Measurements from ENCODE around the gene EAF1. TPM values are rescaled to one million over a fixed set of nuclear protein-coding genes. Genes with fewer than 3 reads are reported as not detected.
"Not testable (repeated sequence)": the region's sequence is repeated elsewhere in the genome, so short reads cannot be mapped to it uniquely, and the experiment has no call there.

EAF1 gene
- polyA plus RNA-seq, 1 donor from 2014 or later = 45.4 TPM

GRCh38 chr3:15409774-15410173 is 17.6 kb upstream of the EAF1 start:
- Histone ChIP-seq H3K9ac (ENCODE audit: low read length) (no peak overlapping the region), H3K27me3 (ENCODE audit: insufficient read depth, low read depth, low read length) (no peaks in the 10 kb centered on the region), H3K79me2 (replicated peaks; ENCODE audit: insufficient read depth, low read length) (no peaks in the 10 kb centered on the region), H3K27ac (ENCODE audit: low read length) (no peak overlapping the region), H4K20me1 (ENCODE audit: insufficient read depth) (no peaks in the 10 kb centered on the region), H3K4me3 (ENCODE audit: low read length) (no peak overlapping the region), H3K9me3 (ENCODE audit: low read length) (no peaks in the 10 kb centered on the region), H3K4me2 (ENCODE audit: low read length) (no peak overlapping the region), H3K36me3 (ENCODE audit: insufficient read depth, low read length) (peaks cover 8% of the 10 kb centered on the region), H3K9me2 (ENCODE audit: insufficient read depth, low read length) (no peaks in the 10 kb centered on the region), H3F3A (ENCODE audit: insufficient read depth, low read length, poor library complexity, severe bottlenecking) (no peaks in the 10 kb centered on the region), H2AFZ (ENCODE audit: low read depth, low read length) (no peak overlapping the region)
- TF ChIP-seq MXI1 (conservative IDR thresholded peaks at IDR 0.05; ENCODE audit: poor library complexity, severe bottlenecking) (no peak), REST (IDR thresholded peaks at IDR 0.05; ENCODE audit: borderline replicate concordance) (no peak), POLR2AphosphoS5 (IDR thresholded peaks at IDR 0.05) (no peak), TAF1 (IDR thresholded peaks at IDR 0.05; ENCODE audit: low read depth) (no peak), SMC3 (conservative IDR thresholded peaks at IDR 0.05; ENCODE audit: poor library complexity) (no peak), EZH2 (IDR thresholded peaks at IDR 0.05; ENCODE audit: borderline replicate concordance, insufficient read depth, low read length, poor library complexity, severe bottlenecking) (no peak), EP300 (conservative IDR thresholded peaks at IDR 0.05; ENCODE audit: poor library complexity, severe bottlenecking) (no peak), RAD21 (conservative IDR thresholded peaks at IDR 0.05) (no peak), CTCF (IDR thresholded peaks at IDR 0.05; ENCODE audit: poor library complexity, severe bottlenecking) (no peak)

- H3K9ac ChIP-seq (ENCODE audit: low read length); H3K9me3 ChIP-seq (ENCODE audit: low read length); H4K20me1 ChIP-seq (ENCODE audit: insufficient read depth); H3K27me3 ChIP-seq (ENCODE audit: insufficient read depth, low read depth, low read length); H3K4me2 ChIP-seq (ENCODE audit: low read length); H3K4me3 ChIP-seq (ENCODE audit: low read length); H3K27ac ChIP-seq (ENCODE audit: low read length); H3F3A ChIP-seq (ENCODE audit: insufficient read depth, low read length, poor library complexity, severe bottlenecking); H3K79me2 ChIP-seq (replicated peaks; ENCODE audit: insufficient read depth, low read length); H2AFZ ChIP-seq (ENCODE audit: low read depth, low read length); H3K9me2 ChIP-seq (ENCODE audit: insufficient read depth, low read length): not testable (repeated sequence)
- H3K36me3 ChIP-seq (ENCODE audit: insufficient read depth, low read length) = peaks cover 12% of the 10 kb centered on the region
Measured at GRCh38 chr3:15410966-15411365, 16.4 kb upstream of the EAF1 start.

GRCh38 chr3:15420871-15421270 is 6.5 kb upstream of the EAF1 start:
- H3K36me3 ChIP-seq (ENCODE audit: insufficient read depth, low read length) = no peaks in the 10 kb centered on the region
- no peak overlapping the region for H3K4me2 ChIP-seq (ENCODE audit: low read length)
- no peak for TF ChIP-seq MXI1 (conservative IDR thresholded peaks at IDR 0.05; ENCODE audit: poor library complexity, severe bottlenecking)
- no peak for TF ChIP-seq POLR2AphosphoS5 (IDR thresholded peaks at IDR 0.05)
- no peak for TF ChIP-seq REST (IDR thresholded peaks at IDR 0.05; ENCODE audit: borderline replicate concordance)
- TF ChIP-seq CTCF (IDR thresholded peaks at IDR 0.05; ENCODE audit: poor library complexity, severe bottlenecking) = no peak
- TF ChIP-seq TAF1 (IDR thresholded peaks at IDR 0.05; ENCODE audit: low read depth) = no peak
- no peak for TF ChIP-seq EZH2 (IDR thresholded peaks at IDR 0.05; ENCODE audit: borderline replicate concordance, insufficient read depth, low read length, poor library complexity, severe bottlenecking)
- TF ChIP-seq EP300 (conservative IDR thresholded peaks at IDR 0.05; ENCODE audit: poor library complexity, severe bottlenecking) = no peak
- no peak for TF ChIP-seq RAD21 (conservative IDR thresholded peaks at IDR 0.05)

More at GRCh38 chr3:15420871-15421270, 6.5 kb upstream of the EAF1 start:
- no peak overlapping the region for H3K27ac ChIP-seq (ENCODE audit: low read length)
- no peak overlapping the region for H2AFZ ChIP-seq (ENCODE audit: low read depth, low read length)
- no peaks in the 10 kb centered on the region for H3F3A ChIP-seq (ENCODE audit: insufficient read depth, low read length, poor library complexity, severe bottlenecking)
- H3K4me3 ChIP-seq (ENCODE audit: low read length) = no peak overlapping the region
- H4K20me1 ChIP-seq (ENCODE audit: insufficient read depth) = no peaks in the 10 kb centered on the region
- H3K27me3 ChIP-seq (ENCODE audit: insufficient read depth, low read depth, low read length) = no peaks in the 10 kb centered on the region
- no peaks in the 10 kb centered on the region for H3K9me2 ChIP-seq (ENCODE audit: insufficient read depth, low read length)
- no peak overlapping the region for H3K9ac ChIP-seq (ENCODE audit: low read length)
- H3K79me2 ChIP-seq (replicated peaks; ENCODE audit: insufficient read depth, low read length) = peaks cover 8% of the 10 kb centered on the region
- no peaks in the 10 kb centered on the region for H3K9me3 ChIP-seq (ENCODE audit: low read length)
